Nephron progenitor cell (in vitro differentiated cells): ENCODE data around the gene NDRG3.

ENCODE experiments used
- DNase-seq: peaks from one replicate; pipeline ENCODE4 v3.0.0; 2021
- H3K27ac Mint-ChIP-seq: 2 replicates; pipeline ENCODE4 v1.8.0; 2021; ENCODE audit warnings: mild to moderate bottlenecking, moderate library complexity, mixed read lengths
- H3K27me3 Mint-ChIP-seq: 2 replicates; pipeline ENCODE4 v1.8.0; 2021; ENCODE audit warnings: mild to moderate bottlenecking, low read depth, mixed read lengths; ENCODE audit not compliant: poor library complexity
- H3K36me3 Mint-ChIP-seq: 2 replicates; pipeline ENCODE4 v1.8.0; 2021; ENCODE audit warnings: low read depth, mixed read lengths
- H3K4me1 Mint-ChIP-seq: 2 replicates; pipeline ENCODE4 v1.8.0; 2021; ENCODE audit warnings: mixed read lengths
- H3K4me3 Mint-ChIP-seq: 2 replicates; pipeline ENCODE4 v1.8.0; 2021; ENCODE audit warnings: mild to moderate bottlenecking, moderate library complexity, mixed read lengths
- H3K9me3 Mint-ChIP-seq: 2 replicates; pipeline ENCODE4 v1.8.0; 2021; ENCODE audit warnings: mild to moderate bottlenecking, moderate library complexity, mixed read lengths
- TF ChIP-seq, protein P1 (sequence below): fragments of 200-600 bp; sonication (generic); IDR thresholded peaks from 2 replicates; pipeline ENCODE4 v1.5.0; 2021; ENCODE audit warnings: antibody characterized with exemption

Gene NDRG3

DNA sequence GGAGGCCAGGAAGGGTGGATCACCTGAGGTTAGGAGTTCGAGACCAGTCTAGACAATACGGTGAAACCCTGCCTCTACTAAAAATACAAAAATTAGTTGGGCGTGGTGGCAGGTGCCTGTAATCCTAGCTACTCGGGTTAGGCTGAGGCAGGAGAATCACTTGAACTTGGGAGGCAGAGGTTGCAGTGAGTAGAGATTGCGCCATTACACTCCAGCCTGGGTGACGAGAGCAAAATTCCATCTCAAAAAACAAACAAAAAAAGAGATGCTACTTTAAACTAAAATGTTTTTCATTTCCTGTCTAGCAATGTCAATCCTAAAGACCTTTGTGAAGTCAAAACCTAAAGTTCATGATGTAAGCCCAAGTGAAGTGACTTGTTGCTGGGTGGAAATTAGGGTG, 14.8 kb upstream of the NDRG3 start:
- DNase-seq, result no peak
- no peaks in the 10 kb centered on the region for H3K4me1 Mint-ChIP-seq
- H3K9me3 Mint-ChIP-seq, result no peaks in the 10 kb centered on the region
- H3K36me3 Mint-ChIP-seq, result peaks cover 18% of the 10 kb centered on the region
- TF ChIP-seq, protein P1, sequence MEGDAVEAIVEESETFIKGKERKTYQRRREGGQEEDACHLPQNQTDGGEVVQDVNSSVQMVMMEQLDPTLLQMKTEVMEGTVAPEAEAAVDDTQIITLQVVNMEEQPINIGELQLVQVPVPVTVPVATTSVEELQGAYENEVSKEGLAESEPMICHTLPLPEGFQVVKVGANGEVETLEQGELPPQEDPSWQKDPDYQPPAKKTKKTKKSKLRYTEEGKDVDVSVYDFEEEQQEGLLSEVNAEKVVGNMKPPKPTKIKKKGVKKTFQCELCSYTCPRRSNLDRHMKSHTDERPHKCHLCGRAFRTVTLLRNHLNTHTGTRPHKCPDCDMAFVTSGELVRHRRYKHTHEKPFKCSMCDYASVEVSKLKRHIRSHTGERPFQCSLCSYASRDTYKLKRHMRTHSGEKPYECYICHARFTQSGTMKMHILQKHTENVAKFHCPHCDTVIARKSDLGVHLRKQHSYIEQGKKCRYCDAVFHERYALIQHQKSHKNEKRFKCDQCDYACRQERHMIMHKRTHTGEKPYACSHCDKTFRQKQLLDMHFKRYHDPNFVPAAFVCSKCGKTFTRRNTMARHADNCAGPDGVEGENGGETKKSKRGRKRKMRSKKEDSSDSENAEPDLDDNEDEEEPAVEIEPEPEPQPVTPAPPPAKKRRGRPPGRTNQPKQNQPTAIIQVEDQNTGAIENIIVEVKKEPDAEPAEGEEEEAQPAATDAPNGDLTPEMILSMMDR, result no peak
- no peak overlapping the region for H3K4me3 Mint-ChIP-seq
- H3K27me3 Mint-ChIP-seq, result no peaks in the 10 kb centered on the region
- peak overlapping the region; percentile 88 for H3K27ac Mint-ChIP-seq

DNA sequence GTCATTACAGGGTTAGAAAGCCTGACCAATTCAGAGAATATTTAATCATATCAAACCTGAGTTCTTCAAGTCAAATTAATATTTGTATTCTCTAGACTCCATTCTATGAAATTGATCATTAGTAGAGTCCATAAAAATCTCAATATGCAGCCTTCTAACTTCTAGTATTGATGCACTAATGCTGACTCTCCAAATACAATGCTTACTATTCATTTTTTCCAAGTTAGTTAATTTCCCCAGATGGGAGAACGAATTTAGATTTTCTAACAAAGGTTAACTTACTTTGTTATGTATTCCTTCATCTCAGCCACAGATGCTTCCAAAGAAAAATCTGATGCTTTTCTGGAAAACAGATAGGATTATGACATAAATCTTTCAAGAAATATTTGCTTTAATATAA, 12.4 kb upstream of the NDRG3 start:
- H3K4me3 Mint-ChIP-seq, result no peak overlapping the region
- H3K36me3 Mint-ChIP-seq, result peaks cover 18% of the 10 kb centered on the region
- DNase-seq, result no peak
- H3K4me1 Mint-ChIP-seq, result no peaks in the 10 kb centered on the region
- H3K27me3 Mint-ChIP-seq, result no peaks in the 10 kb centered on the region
- TF ChIP-seq, protein P1, result no peak
- no peak overlapping the region for H3K27ac Mint-ChIP-seq
- H3K9me3 Mint-ChIP-seq, result no peaks in the 10 kb centered on the region

DNA sequence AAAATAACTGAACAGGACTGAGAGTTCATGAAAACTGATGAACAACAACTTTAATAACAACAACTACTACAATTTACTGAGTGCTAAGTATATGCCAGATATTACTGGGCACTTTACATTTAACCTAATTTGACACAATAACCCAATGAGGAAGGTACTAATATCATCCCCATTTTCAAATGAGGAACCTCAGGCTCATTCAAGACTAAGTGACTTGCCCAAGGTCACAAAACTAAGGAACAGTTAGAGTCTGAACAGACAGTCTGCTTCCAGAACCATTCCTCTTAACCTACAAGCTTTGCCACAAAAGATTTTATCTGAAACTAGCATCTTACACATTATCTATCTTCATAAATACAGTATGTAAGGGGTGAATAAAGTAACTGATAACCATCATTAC, 10.6 kb upstream of the NDRG3 start:
- no peak overlapping the region for H3K27ac Mint-ChIP-seq
- H3K27me3 Mint-ChIP-seq, result no peaks in the 10 kb centered on the region
- TF ChIP-seq, protein P1, result no peak
- H3K4me1 Mint-ChIP-seq, result no peaks in the 10 kb centered on the region
- H3K36me3 Mint-ChIP-seq, result peaks cover 31% of the 10 kb centered on the region
- no peak for DNase-seq
- no peak overlapping the region for H3K4me3 Mint-ChIP-seq
- no peaks in the 10 kb centered on the region for H3K9me3 Mint-ChIP-seq

DNA sequence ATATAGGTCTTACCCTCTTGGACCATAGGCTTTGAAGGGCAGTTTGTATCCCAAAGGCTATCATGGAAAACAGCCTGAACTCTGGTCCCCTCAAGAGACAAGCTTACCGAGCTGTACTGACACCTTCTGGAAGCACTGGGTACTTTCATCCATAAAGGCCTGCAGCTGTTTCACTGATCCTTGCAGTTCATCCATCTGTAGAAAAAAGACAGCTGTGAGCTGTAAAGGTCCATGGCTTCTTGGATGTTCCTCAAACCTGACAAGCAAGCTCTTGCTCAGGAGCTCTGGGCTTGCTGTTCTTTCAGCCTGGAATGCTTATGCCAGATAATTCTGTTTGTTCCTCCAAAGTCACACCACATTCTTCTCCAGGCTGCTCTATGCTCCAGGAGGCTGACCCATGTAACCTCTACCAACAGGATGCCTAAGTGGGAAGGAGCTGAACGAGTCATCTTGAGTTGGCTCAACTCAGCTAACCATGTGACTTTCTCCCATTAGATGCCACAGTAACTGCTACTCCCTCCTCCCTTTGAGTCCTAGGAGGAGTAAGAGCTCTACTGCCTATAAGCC, 8.8 kb upstream of the NDRG3 start:
- Mint-ChIP-seq H3K27me3 (no peaks in the 10 kb centered on the region), H3K4me1 (no peaks in the 10 kb centered on the region), H3K9me3 (no peaks in the 10 kb centered on the region), H3K36me3 (peaks cover 30% of the 10 kb centered on the region), H3K27ac (no peak overlapping the region), H3K4me3 (no peak overlapping the region)
- TF ChIP-seq, protein P1, result peak; percentile 71
- peak; percentile 46 for DNase-seq

DNA sequence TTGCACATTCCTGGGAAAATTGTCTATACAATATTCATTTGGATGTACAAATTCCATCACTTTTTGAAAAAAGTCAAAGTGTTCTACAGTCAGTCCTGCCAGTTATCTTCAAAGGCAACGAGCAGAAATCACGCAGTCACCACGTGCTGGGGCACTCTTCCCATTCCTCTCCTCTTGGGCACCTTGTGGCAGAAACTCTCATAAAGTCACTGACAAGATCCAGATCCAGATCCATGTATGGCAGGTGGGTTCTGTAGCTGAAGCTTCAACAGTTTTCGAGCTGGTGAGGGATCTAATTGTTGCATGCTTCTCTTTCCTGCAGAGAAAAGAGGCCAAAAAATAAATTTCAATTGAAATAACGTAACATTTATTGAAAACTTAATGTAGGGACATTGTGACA, 6.7 kb upstream of the NDRG3 start:
- Mint-ChIP-seq H3K36me3 (peaks cover 26% of the 10 kb centered on the region), H3K9me3 (no peaks in the 10 kb centered on the region), H3K27me3 (peaks cover 5% of the 10 kb centered on the region), H3K27ac (no peak overlapping the region), H3K4me3 (no peak overlapping the region), H3K4me1 (peaks cover 6% of the 10 kb centered on the region)
- DNase-seq, result no peak
- TF ChIP-seq, protein P1, result no peak

DNA sequence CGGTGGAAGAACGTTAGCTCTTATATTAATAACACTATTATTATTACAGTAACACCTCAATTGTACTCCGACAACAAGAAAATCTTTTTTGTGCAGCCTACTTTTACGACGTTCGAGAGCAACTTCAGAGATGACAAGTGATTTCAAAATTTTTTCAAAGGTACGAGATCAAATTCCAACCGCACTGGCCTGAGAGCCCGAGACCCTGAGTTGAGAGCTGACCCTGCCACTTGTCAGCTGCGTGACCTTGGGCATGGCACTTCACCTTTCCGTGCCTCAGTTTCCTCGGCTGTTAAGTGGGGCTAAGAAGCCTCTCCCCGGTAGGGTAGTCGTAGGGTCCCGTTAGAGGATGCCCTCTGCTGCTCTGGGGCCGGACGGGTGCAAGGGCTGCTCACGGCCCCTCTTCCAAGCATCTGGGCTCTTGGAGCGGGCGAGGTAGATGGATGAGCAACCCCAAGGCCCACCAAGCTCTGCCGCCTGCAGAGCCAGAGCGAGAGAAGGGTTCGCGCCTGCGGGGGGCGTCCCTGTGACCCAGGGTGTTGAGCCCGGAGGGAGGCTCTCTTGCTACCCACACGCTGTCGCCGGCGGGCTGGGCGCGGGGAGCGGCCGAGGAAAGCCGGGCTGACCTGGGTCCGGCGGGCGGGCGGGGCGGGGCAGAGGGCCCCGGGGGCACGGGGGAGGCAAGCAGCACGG, 510 bp downstream of the NDRG3 start:
- DNase-seq, result no peak
- peaks cover 30% of the 10 kb centered on the region for H3K4me1 Mint-ChIP-seq
- H3K9me3 Mint-ChIP-seq, result no peaks in the 10 kb centered on the region
- no peak overlapping the region for H3K27ac Mint-ChIP-seq
- peaks cover 11% of the 10 kb centered on the region for H3K27me3 Mint-ChIP-seq
- TF ChIP-seq, protein P1, result no peak
- H3K4me3 Mint-ChIP-seq, result peak overlapping the region; percentile 86
- H3K36me3 Mint-ChIP-seq, result no peaks in the 10 kb centered on the region
